ENCODE data around the gene PPP3R1. TPM values are rescaled to one million over a fixed set of nuclear protein-coding genes. Genes with fewer than 3 reads are reported as not detected.

Gene PPP3R1
- total RNA-seq, 4 donors from 2014 or later, result 31.5 to 41.7 (median 36.3) TPM

DNA sequence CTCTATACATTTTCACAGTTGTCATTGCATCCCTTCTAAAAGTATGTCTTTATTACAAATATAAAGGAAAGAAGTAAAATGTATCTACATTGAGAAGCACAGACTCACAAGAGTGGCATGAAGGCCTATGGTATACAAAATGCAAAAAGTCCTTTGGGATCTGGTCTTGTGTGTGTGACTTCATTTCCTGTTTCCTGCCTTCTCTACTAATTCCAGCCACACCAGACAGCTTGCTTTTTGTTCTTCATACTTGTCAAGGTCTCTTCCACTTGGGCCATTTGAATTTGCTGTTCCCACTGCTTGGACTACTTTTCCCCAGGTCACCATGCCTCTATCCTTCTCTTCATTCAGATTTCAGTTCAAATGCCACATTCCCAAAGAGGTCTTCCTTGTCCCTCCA lies 101.3 kb downstream of the PPP3R1 start:
- H3K9me3 ChIP-seq, result no peaks in the 10 kb centered on the region
- H3K27me3 ChIP-seq, result no peaks in the 10 kb centered on the region
- peaks cover 0 to 26% (median 7%) of the 10 kb centered on the region in 4 donors for H3K4me1 ChIP-seq
- H3K4me3 ChIP-seq, result no peak overlapping the region
- TF ChIP-seq EP300 (IDR thresholded peaks at IDR 0.05) (no peak), POLR2A (IDR thresholded peaks at IDR 0.05) (no peak)
- TF ChIP-seq, protein P1, sequence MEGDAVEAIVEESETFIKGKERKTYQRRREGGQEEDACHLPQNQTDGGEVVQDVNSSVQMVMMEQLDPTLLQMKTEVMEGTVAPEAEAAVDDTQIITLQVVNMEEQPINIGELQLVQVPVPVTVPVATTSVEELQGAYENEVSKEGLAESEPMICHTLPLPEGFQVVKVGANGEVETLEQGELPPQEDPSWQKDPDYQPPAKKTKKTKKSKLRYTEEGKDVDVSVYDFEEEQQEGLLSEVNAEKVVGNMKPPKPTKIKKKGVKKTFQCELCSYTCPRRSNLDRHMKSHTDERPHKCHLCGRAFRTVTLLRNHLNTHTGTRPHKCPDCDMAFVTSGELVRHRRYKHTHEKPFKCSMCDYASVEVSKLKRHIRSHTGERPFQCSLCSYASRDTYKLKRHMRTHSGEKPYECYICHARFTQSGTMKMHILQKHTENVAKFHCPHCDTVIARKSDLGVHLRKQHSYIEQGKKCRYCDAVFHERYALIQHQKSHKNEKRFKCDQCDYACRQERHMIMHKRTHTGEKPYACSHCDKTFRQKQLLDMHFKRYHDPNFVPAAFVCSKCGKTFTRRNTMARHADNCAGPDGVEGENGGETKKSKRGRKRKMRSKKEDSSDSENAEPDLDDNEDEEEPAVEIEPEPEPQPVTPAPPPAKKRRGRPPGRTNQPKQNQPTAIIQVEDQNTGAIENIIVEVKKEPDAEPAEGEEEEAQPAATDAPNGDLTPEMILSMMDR (IDR thresholded peaks at IDR 0.05), result no peak
- H3K27ac ChIP-seq, result no peak overlapping the region
- no peak for DNase-seq (ENCODE audit: low spot score in 2 of 2)
- no peaks in the 10 kb centered on the region for H3K36me3 ChIP-seq

DNA sequence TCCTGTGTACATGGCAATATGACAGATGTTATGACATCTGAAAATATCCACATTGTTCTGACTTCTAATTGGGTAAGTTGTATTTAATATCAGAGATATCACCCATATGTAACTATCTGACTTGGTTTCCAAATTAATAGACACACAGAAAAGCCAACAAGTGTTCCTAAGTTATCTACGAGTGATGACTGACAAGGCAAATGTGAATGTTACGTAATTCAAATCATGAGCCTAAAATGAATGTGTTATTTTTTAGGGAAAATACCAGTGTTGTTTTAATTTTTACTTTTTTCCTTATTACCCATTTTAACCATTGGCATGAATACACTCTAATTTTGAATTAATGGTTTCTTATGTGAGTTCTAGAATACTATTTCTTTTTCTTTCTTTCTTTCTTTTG lies 110.5 kb downstream of the PPP3R1 start:
- WGBS, 2 donors, result 94 to 95% methylated on average over 2 of the region's 2 CpGs
- H3K4me1 ChIP-seq, result no peaks in the 10 kb centered on the region

DNA sequence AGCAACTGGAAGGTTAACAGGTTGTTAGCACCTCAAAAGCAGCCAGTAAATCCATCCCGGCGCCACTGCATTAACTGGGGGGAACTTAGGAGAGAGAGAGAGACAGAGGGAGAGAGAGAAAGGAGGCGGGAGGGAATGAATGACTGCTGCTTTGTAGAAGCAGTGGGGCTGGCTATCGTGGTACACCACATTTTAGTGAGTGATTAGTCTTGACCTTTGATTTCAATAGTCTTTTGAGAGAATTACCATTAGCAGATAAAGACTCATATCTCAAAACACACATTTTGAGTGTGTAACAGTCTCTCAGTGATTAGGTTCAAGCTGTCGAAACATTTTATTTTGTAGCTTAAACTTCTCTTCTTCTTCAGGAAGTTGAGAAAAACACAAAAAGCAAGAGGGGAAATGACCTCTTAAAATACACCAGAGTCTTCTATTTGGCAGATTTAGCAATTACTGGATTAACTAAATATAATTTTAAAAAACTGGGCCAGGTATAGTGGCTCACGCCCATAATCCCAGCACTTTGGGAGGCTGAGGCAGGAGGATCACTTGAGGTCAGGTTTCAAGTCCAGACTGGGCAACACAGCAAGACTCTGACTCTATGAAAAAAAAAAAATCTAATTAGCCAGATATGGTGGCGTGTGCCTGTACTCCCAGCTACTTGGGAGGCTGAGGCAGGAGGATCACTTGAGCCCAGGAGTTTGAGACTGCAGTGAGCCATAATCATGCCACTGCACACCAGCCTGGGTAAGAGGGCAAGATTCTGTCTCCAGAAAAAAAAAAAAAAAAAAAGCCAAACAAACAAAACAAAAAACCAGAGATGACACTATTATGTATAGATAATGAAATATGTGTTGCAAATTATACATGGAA lies 116.6 kb downstream of the PPP3R1 start:
- TF ChIP-seq EP300 (IDR thresholded peaks at IDR 0.05) (no peak), POLR2A (IDR thresholded peaks at IDR 0.05) (no peak)
- TF ChIP-seq, protein P1 (IDR thresholded peaks at IDR 0.05), result no peak
- 62 to 65% methylated on average over 7 of the region's 7 CpGs for WGBS, 2 donors

More for the DNA sequence above, 110.5 kb downstream of the PPP3R1 start:
- no peaks in the 10 kb centered on the region for H3K27me3 ChIP-seq
- no peak overlapping the region for H3K4me3 ChIP-seq
- TF ChIP-seq POLR2A (IDR thresholded peaks at IDR 0.05), result no peak
- no peak for TF ChIP-seq EP300 (IDR thresholded peaks at IDR 0.05)
- TF ChIP-seq, protein P1 (IDR thresholded peaks at IDR 0.05), result no peak
- H3K9me3 ChIP-seq, result no peaks in the 10 kb centered on the region
- no peak overlapping the region for H3K27ac ChIP-seq
- H3K36me3 ChIP-seq, result peaks cover 0 to 41% (median 0%) of the 10 kb centered on the region in 3 donors
- DNase-seq (ENCODE audit: low spot score in 2 of 2), result no peak

DNA sequence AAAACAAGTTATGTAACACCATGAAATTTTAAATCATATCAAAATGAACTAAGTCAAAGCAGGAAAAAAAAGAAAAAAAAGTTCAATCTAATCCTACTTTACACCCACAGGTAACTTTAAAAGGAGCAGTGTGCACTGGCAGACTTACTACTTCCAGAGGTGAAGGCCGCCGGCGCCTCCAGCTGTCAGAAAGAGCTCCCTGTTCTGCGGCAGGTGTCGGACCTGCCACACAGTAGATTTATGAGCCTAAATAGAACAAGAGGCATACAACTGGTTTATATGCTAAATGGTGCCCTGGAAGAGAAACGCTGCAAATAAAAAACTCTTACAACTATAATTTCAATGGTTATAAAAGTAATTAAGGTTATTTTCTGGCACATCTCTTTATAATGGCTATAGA lies 117.8 kb downstream of the PPP3R1 start:
- no peaks in the 10 kb centered on the region for H3K27me3 ChIP-seq
- WGBS, 2 donors, result 90 to 92% methylated on average over 6 of the region's 6 CpGs
- H3K36me3 ChIP-seq, result peaks cover 0 to 66% (median 0%) of the 10 kb centered on the region in 3 donors
- H3K4me3 ChIP-seq, result no peak overlapping the region
- TF ChIP-seq POLR2A (IDR thresholded peaks at IDR 0.05), result no peak
- TF ChIP-seq, protein P1 (IDR thresholded peaks at IDR 0.05), result no peak
- TF ChIP-seq EP300 (IDR thresholded peaks at IDR 0.05), result no peak
- no peaks in the 10 kb centered on the region for H3K4me1 ChIP-seq
- DNase-seq (ENCODE audit: low spot score in 2 of 2), result no peak
- no peaks in the 10 kb centered on the region for H3K9me3 ChIP-seq
- no peak overlapping the region for H3K27ac ChIP-seq

More for the DNA sequence above, 116.6 kb downstream of the PPP3R1 start:
- DNase-seq (ENCODE audit: low spot score in 2 of 2), result no peak
- no peaks in the 10 kb centered on the region for H3K4me1 ChIP-seq
- H3K4me3 ChIP-seq, result no peak overlapping the region
- H3K27me3 ChIP-seq, result no peaks in the 10 kb centered on the region
- no peaks in the 10 kb centered on the region for H3K9me3 ChIP-seq
- H3K27ac ChIP-seq, result no peak overlapping the region
- H3K36me3 ChIP-seq, result peaks cover 0 to 66% (median 0%) of the 10 kb centered on the region in 3 donors

DNA sequence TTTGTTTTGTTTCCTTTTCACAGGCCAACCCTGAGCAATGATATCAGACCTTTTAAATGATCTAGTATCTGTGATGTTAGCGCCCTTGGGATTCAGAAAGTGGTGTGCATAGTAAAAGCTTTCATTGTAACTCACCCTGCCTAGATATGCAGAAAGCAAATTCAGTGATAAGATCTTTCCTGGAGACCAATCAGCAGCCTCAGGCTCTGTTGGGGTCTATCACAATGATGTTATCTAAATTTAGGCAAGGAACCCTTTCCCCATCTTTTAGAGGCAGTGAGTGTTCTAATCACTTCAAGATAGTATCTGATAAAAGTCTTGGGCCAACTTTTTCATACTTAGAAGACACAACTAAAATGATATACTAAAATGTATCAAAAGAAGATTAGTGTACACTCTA lies 118.2 kb downstream of the PPP3R1 start:
- no peak overlapping the region for H3K27ac ChIP-seq
- no peak overlapping the region for H3K4me3 ChIP-seq
- H3K36me3 ChIP-seq, result peaks cover 0 to 63% (median 0%) of the 10 kb centered on the region in 3 donors
- no peaks in the 10 kb centered on the region for H3K9me3 ChIP-seq
- H3K27me3 ChIP-seq, result no peaks in the 10 kb centered on the region
- WGBS, 2 donors, result 86 to 93% methylated on average over 1 of the region's 1 CpG
- no peak for DNase-seq (ENCODE audit: low spot score in 2 of 2)
- no peak for TF ChIP-seq EP300 (IDR thresholded peaks at IDR 0.05)
- TF ChIP-seq, protein P1 (IDR thresholded peaks at IDR 0.05), result no peak
- no peak for TF ChIP-seq POLR2A (IDR thresholded peaks at IDR 0.05)
- no peaks in the 10 kb centered on the region for H3K4me1 ChIP-seq

Data from tibial nerve (tissue), 4 donors.